Activated gamma-delta T cell (primary cell): ENCODE data around the gene PACS2.

Source experiments
- DNase-seq: peaks from one replicate; lab custom pipeline; 2025; lab: John Stamatoyannopoulos, UW

Gene PACS2

GRCh38 chr14:105421723-105422615, 107.4 kb downstream of the PACS2 start:
- DNase-seq = no peak

GRCh38 chr14:105422695-105423487, 108.3 kb downstream of the PACS2 start:
- no peak for DNase-seq

GRCh38 chr14:105423488-105424195, 109.1 kb downstream of the PACS2 start:
- no peak for DNase-seq

- no peak for DNase-seq
Measured at GRCh38 chr14:105424861-105425260, 110.3 kb downstream of the PACS2 start.

GRCh38 chr14:105425823-105426247, 111.3 kb downstream of the PACS2 start:
- DNase-seq = no peak

- no peak for DNase-seq
Measured at GRCh38 chr14:105426416-105427130, 112.0 kb downstream of the PACS2 start.

- DNase-seq = no peak
Measured at GRCh38 chr14:105427412-105427811, 112.9 kb downstream of the PACS2 start.

- no peak for DNase-seq
Measured at GRCh38 chr14:105427936-105428485, 113.5 kb downstream of the PACS2 start.

- DNase-seq = no peak
Measured at GRCh38 chr14:105430042-105430441, 115.5 kb downstream of the PACS2 start.

- no peak for DNase-seq
Measured at GRCh38 chr14:105430565-105430964, 116.0 kb downstream of the PACS2 start.

- DNase-seq = no peak
Measured at GRCh38 chr14:105431256-105431655, 116.7 kb downstream of the PACS2 start.

GRCh38 chr14:105432657-105433056, 118.1 kb downstream of the PACS2 start:
- no peak for DNase-seq

GRCh38 chr14:105433161-105433605, 118.6 kb downstream of the PACS2 start:
- DNase-seq = no peak

- no peak for DNase-seq
Measured at GRCh38 chr14:105436402-105436801, 121.9 kb downstream of the PACS2 start.

- no peak for DNase-seq
Measured at GRCh38 chr14:105436891-105437722, 122.6 kb downstream of the PACS2 start.

GRCh38 chr14:105437723-105438500, 123.4 kb downstream of the PACS2 start:
- no peak for DNase-seq

GRCh38 chr14:105439179-105439578, 124.6 kb downstream of the PACS2 start:
- DNase-seq = no peak

GRCh38 chr14:105439710-105440553, 125.4 kb downstream of the PACS2 start:
- DNase-seq = no peak

GRCh38 chr14:105440554-105440900, 126.0 kb downstream of the PACS2 start:
- DNase-seq = no peak
